GM18870 (cell line): ENCODE results near the gene DIO3.

ENCODE experiments used
- ATAC-seq: cut with Tn5 transposase; IDR thresholded peaks from one replicate; pipeline ENCODE4 v1.9.1; 2021; ENCODE audit warnings: moderate library complexity; ENCODE audit not compliant: unreplicated experiment

Gene DIO3

GRCh38 chr14:101561145-101561896, at the start of gene DIO3:
Gene DIO3, plus strand, starts transcription at chr14:101561495.
- ATAC-seq, result no peak

- ATAC-seq, result no peak
Observed at GRCh38 chr14:101511620-101512375, 49.5 kb upstream of the DIO3 start.

- no peak for ATAC-seq
Observed at GRCh38 chr14:101512376-101512695, 49.0 kb upstream of the DIO3 start.

GRCh38 chr14:101514136-101514535, 47.2 kb upstream of the DIO3 start:
- ATAC-seq, result no peak

- no peak for ATAC-seq
Observed at GRCh38 chr14:101516401-101516800, 44.9 kb upstream of the DIO3 start.

- no peak for ATAC-seq
Observed at GRCh38 chr14:101518611-101519473, 42.5 kb upstream of the DIO3 start.

- ATAC-seq, result no peak
Observed at GRCh38 chr14:101520621-101521472, 40.4 kb upstream of the DIO3 start.

GRCh38 chr14:101521473-101521915, 39.8 kb upstream of the DIO3 start:
- ATAC-seq, result no peak

GRCh38 chr14:101521978-101522377, 39.3 kb upstream of the DIO3 start:
- ATAC-seq, result no peak

- ATAC-seq, result no peak
Observed at GRCh38 chr14:101525640-101526527, 35.4 kb upstream of the DIO3 start.

GRCh38 chr14:101527987-101528386, 33.3 kb upstream of the DIO3 start:
- no peak for ATAC-seq

GRCh38 chr14:101529079-101529478, 32.2 kb upstream of the DIO3 start:
- ATAC-seq, result no peak

GRCh38 chr14:101534198-101534597, 27.1 kb upstream of the DIO3 start:
- no peak for ATAC-seq

- ATAC-seq, result no peak
Observed at GRCh38 chr14:101535232-101535631, 26.1 kb upstream of the DIO3 start.

- ATAC-seq, result no peak
Observed at GRCh38 chr14:101535701-101536207, 25.5 kb upstream of the DIO3 start.

GRCh38 chr14:101537286-101537685, 24.0 kb upstream of the DIO3 start:
- no peak for ATAC-seq

- ATAC-seq, result no peak
Observed at GRCh38 chr14:101538878-101539277, 22.4 kb upstream of the DIO3 start.

- no peak for ATAC-seq
Observed at GRCh38 chr14:101539880-101540279, 21.4 kb upstream of the DIO3 start.
